Neuronal stem cell (in vitro differentiated cells): ENCODE data around the gene UPK1A.

Source experiments
- DNase-seq: peaks from one replicate; pipeline ENCODE4 v3.0.0-alpha.2; 2013; ENCODE audit warnings: low spot score
- H2AFZ ChIP-seq: one replicate; pipeline ENCODE4 v1.6.1; 2013; ENCODE audit warnings: mild to moderate bottlenecking, low read length, inconsistent platforms
- H2AK5ac ChIP-seq: 2 replicates; pipeline ENCODE4 v1.6.1; 2013; ENCODE audit warnings: low read depth, mild to moderate bottlenecking, inconsistent platforms, low read length, moderate library complexity, mixed read lengths
- H2BK120ac ChIP-seq: 2 replicates; pipeline ENCODE4 v1.6.1; 2013; ENCODE audit warnings: low read depth, mild to moderate bottlenecking, inconsistent platforms, low read length, moderate library complexity, mixed read lengths
- H2BK12ac ChIP-seq: one replicate; pipeline ENCODE4 v1.6.1; 2013; ENCODE audit warnings: low read length, inconsistent platforms
- H2BK15ac ChIP-seq: 2 replicates; pipeline ENCODE4 v1.6.1; 2013; ENCODE audit warnings: mild to moderate bottlenecking, low read length, inconsistent platforms, mixed read lengths
- H2BK5ac ChIP-seq: one replicate; pipeline ENCODE4 v1.6.1; 2013; ENCODE audit warnings: inconsistent platforms, mild to moderate bottlenecking, low read length, moderate library complexity
- H3K14ac ChIP-seq: one replicate; pipeline ENCODE4 v1.6.1; 2013; ENCODE audit warnings: low read length, inconsistent platforms
- H3K18ac ChIP-seq: 2 replicates; pipeline ENCODE4 v1.6.1; 2013; ENCODE audit warnings: low read length, inconsistent platforms
- H3K23ac ChIP-seq: 2 replicates; pipeline ENCODE4 v1.6.1; 2013; ENCODE audit warnings: low read depth, mild to moderate bottlenecking, mixed read lengths, low read length, inconsistent platforms; ENCODE audit not compliant: poor library complexity
- H3K27ac ChIP-seq: replicated peaks from 3 replicates; pipeline ENCODE4 v1.5.1; 2013; ENCODE audit warnings: low read length, inconsistent platforms
- H3K27me3 ChIP-seq, 3 experiments: 2 replicates each; pipeline ENCODE4 v1.6.1; 2013; ENCODE audit warnings: low read length in 3 of 3, mild to moderate bottlenecking in 2 of 3, inconsistent platforms in 1 of 3, low read depth in 1 of 3, mixed read lengths in 1 of 3, moderate library complexity in 1 of 3; ENCODE audit not compliant: control insufficient read depth in 3 of 3, insufficient read depth in 3 of 3
- H3K36me3 ChIP-seq, 2 donors: replicated peaks in 1 of 2; 2 replicates each; pipeline ENCODE4 v1.6.1; 2013; ENCODE audit warnings: low read length in 2 of 2; ENCODE audit not compliant: control insufficient read depth in 2 of 2, insufficient read depth in 2 of 2
- H3K4ac ChIP-seq: 2 replicates; pipeline ENCODE4 v1.6.1; 2013; ENCODE audit warnings: inconsistent platforms, mild to moderate bottlenecking, low read length, moderate library complexity
- H3K4me1 ChIP-seq, 2 donors: 1 replicate in 1 of 2; 2 replicates in 1 of 2; pipeline ENCODE4 v1.6.1; 2013; ENCODE audit warnings: low read length in 2 of 2, low read depth in 1 of 2; ENCODE audit not compliant: control insufficient read depth in 2 of 2, insufficient read depth in 1 of 2
- H3K4me2 ChIP-seq: one replicate; pipeline ENCODE4 v1.6.1; 2013; ENCODE audit warnings: mild to moderate bottlenecking, low read length, inconsistent platforms; ENCODE audit not compliant: insufficient read depth, poor library complexity, severe bottlenecking
- H3K4me3 ChIP-seq, 2 donors: 2 replicates each; pipeline ENCODE4 v1.5.1; 2013; ENCODE audit warnings: low read length in 2 of 2, mild to moderate bottlenecking in 2 of 2, inconsistent platforms in 1 of 2, moderate library complexity in 1 of 2
- H3K79me1 ChIP-seq: one replicate; pipeline ENCODE4 v1.6.1; 2013; ENCODE audit warnings: low read depth, mild to moderate bottlenecking, inconsistent platforms, low read length, moderate library complexity
- H3K9ac ChIP-seq: one replicate; pipeline ENCODE4 v1.6.1; 2013; ENCODE audit warnings: mild to moderate bottlenecking, low read depth, low read length, inconsistent platforms; ENCODE audit not compliant: poor library complexity
- H3K9me3 ChIP-seq, 2 donors: replicated peaks in 1 of 2; 2 replicates each; pipeline versions ENCODE3 to v1.6.1; 2013; ENCODE audit warnings: low read length in 2 of 2, mild to moderate bottlenecking in 2 of 2, inconsistent platforms in 1 of 2, low read depth in 1 of 2, mixed read lengths in 1 of 2, moderate library complexity in 1 of 2; ENCODE audit not compliant: control insufficient read depth in 2 of 2, insufficient read depth in 1 of 2
- H4K8ac ChIP-seq: one replicate; pipeline ENCODE4 v1.6.1; 2013; ENCODE audit warnings: low read depth, mild to moderate bottlenecking, inconsistent platforms, low read length, moderate library complexity
- H4K91ac ChIP-seq: one replicate; pipeline ENCODE4 v1.6.1; 2013; ENCODE audit warnings: low read length, low read depth, mild to moderate bottlenecking, inconsistent platforms; ENCODE audit not compliant: poor library complexity
- WGBS, 2 donors: extraction: QIAGEN DNeasy Blood & Tissue Kit; methylation state at CpG; one replicate each; pipeline ENCODE4 v1.1.7; 2013; ENCODE audit warnings: missing lambda C conversion rate in 2 of 2, mixed read lengths in 1 of 2; ENCODE audit not compliant: insufficient read length in 2 of 2, insufficient replicate concordance in 1 of 2; ENCODE audit errors: extremely low coverage in 2 of 2; 5-methylcytosine and 5-hydroxymethylcytosine counted together

The UPK1A gene

DNA sequence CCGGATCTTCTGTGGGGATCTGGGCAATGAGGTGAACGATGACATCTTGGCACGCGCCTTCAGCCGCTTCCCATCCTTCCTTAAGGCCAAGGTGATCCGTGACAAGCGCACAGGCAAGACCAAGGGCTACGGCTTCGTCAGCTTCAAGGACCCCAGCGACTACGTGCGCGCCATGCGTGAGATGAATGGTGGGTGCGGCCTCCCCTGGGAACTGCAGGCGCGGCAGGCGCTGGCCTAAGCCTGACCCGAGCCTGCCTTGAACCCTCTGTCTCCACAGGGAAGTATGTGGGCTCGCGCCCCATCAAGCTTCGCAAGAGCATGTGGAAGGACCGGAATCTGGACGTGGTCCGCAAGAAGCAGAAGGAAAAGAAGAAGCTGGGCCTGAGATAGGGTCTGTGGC is 29.2 kb upstream of the UPK1A start:
- Histone ChIP-seq H3K4ac (no peak overlapping the region), H3K14ac (no peak overlapping the region), H3K9ac (no peak overlapping the region), H3K4me3 (no peak overlapping the region), H3K27ac (no peak overlapping the region), H2BK120ac (no peak overlapping the region), H2BK12ac (no peak overlapping the region), H2BK15ac (no peak overlapping the region), H3K23ac (peak overlapping the region; percentile 37), H3K18ac (no peak overlapping the region), H3K27me3 (no peaks in the 10 kb centered on the region), H4K91ac (no peak overlapping the region), H3K36me3 (peaks cover 31 to 65% of the 10 kb centered on the region in 2 donors), H2AK5ac (no peak overlapping the region), H3K4me2 (no peak overlapping the region), H3K9me3 (no peaks in the 10 kb centered on the region), H3K79me1 (no peaks in the 10 kb centered on the region), H2AFZ (no peak overlapping the region), H3K4me1 (peaks cover 9 to 15% of the 10 kb centered on the region in 2 donors), H2BK5ac (no peak overlapping the region), H4K8ac (no peak overlapping the region)
- DNase-seq: no peak
- no CpG with 5 or more reads among the region's 25 CpGs for WGBS, 2 donors

- H2AK5ac ChIP-seq: peak overlapping the region; percentile 2
- H2AFZ ChIP-seq: no peak overlapping the region
- H3K9ac ChIP-seq: no peak overlapping the region
- no peak overlapping the region for H3K4me2 ChIP-seq
- H3K4me1 ChIP-seq: peaks cover 17 to 24% of the 10 kb centered on the region in 2 donors
- H4K8ac ChIP-seq: no peak overlapping the region
- H2BK5ac ChIP-seq: no peak overlapping the region
- no peak overlapping the region for H4K91ac ChIP-seq
- WGBS, 2 donors: no CpG with 5 or more reads among the region's 6 CpGs
- H3K14ac ChIP-seq: no peak overlapping the region
- no peak overlapping the region for H2BK120ac ChIP-seq
- no peaks in the 10 kb centered on the region for H3K79me1 ChIP-seq
- H3K23ac ChIP-seq: no peak overlapping the region
- no peak overlapping the region for H2BK15ac ChIP-seq
- no peak overlapping the region for H3K4ac ChIP-seq
- H3K36me3 ChIP-seq: peaks cover 18 to 44% of the 10 kb centered on the region in 2 donors
- H3K9me3 ChIP-seq: no peaks in the 10 kb centered on the region
- peak overlapping the region; percentile 6 for H3K18ac ChIP-seq
- no peaks in the 10 kb centered on the region for H3K27me3 ChIP-seq
- H3K4me3 ChIP-seq: no peak overlapping the region
- peak overlapping the region; percentile 1 for H3K27ac ChIP-seq
- no peak for DNase-seq
- H2BK12ac ChIP-seq: no peak overlapping the region
Measured at GRCh38 chr19:35639321-35639639, 27.0 kb upstream of the UPK1A start.

DNA sequence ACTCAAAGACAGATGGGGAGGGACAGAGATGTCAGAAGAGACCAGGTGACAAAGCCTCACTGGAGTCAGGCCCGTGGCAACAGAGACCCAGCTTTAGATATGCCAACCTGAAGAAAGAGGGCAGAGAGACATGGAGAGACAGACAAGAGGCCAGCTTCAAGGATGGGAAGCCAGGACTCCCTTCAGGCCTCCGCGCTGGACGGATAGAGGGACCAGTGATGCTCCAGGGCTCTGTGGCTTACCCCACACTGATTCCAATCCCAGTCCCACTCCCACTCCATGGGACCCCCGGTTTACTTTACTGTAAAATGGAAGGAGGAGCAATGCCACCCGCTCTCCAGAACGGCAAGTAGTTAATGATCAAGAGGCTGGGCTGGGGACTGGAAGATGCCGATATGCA is 26.5 kb upstream of the UPK1A start:
- no peak overlapping the region for H2BK5ac ChIP-seq
- no peak overlapping the region for H2BK12ac ChIP-seq
- no peak overlapping the region for H3K23ac ChIP-seq
- H2BK120ac ChIP-seq: no peak overlapping the region
- no peak overlapping the region for H3K14ac ChIP-seq
- H3K4me2 ChIP-seq: no peak overlapping the region
- H3K4me3 ChIP-seq: no peak overlapping the region
- no peak for DNase-seq
- peaks cover 0 to 2% (median 0%) of the 10 kb centered on the region in 3 experiments for H3K27me3 ChIP-seq
- no peaks in the 10 kb centered on the region for H3K79me1 ChIP-seq
- no peak overlapping the region for H2BK15ac ChIP-seq
- H2AFZ ChIP-seq: no peak overlapping the region
- WGBS, 2 donors: no CpG with 5 or more reads among the region's 8 CpGs
- H2AK5ac ChIP-seq: peak overlapping the region; percentile 23
- H3K9me3 ChIP-seq: no peaks in the 10 kb centered on the region
- H3K27ac ChIP-seq: peak overlapping the region; percentile 9
- no peak overlapping the region for H3K4ac ChIP-seq
- peaks cover 20 to 26% of the 10 kb centered on the region in 2 donors for H3K4me1 ChIP-seq
- no peak overlapping the region for H4K91ac ChIP-seq
- H3K18ac ChIP-seq: no peak overlapping the region
- H3K9ac ChIP-seq: no peak overlapping the region
- no peak overlapping the region for H4K8ac ChIP-seq
- peaks cover 17 to 38% of the 10 kb centered on the region in 2 donors for H3K36me3 ChIP-seq

DNA sequence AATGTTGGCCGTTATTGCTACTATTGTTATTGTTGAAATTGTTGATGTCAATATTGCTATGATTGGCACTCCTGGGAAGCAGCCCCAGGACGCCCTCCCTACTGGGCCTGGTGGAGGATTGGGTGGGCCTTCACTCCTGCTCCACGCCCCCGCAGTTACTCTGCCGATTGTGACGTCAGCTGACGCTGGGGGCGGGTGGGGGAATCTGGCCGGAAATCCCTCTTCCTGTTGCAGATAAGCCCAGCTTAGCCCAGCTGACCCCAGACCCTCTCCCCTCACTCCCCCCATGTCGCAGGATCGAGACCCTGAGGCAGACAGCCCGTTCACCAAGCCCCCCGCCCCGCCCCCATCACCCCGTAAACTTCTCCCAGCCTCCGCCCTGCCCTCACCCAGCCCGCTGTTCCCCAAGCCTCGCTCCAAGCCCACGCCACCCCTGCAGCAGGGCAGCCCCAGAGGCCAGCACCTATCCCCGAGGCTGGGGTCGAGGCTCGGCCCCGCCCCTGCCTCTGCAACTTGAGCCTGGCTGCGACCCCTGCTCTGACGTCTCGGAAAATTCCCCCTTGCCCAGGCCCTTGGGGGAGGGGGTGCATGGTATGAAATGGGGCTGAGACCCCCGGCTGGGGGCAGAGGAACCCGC is 24.7 kb upstream of the UPK1A start, which contains the start of gene ETV2:
Gene ETV2, plus strand, starts transcription at position 231 of the 637 bp plus-strand sequence. CDS start 716 bp downstream, outside the sequence.
- peak within 1 kb of the TSS; percentile 87 for H3K18ac ChIP-seq
- H2BK15ac ChIP-seq: peak within 1 kb of the TSS; percentile 74
- no peak for DNase-seq
- H2BK12ac ChIP-seq: peak within 1 kb of the TSS; percentile 91
- peak within 1 kb of the TSS; percentile 40 for H3K27ac ChIP-seq
- H4K91ac ChIP-seq: no peak within 1 kb of the TSS
- peaks cover 0 to 6% (median 0%) of the 10 kb centered on the region in 3 experiments for H3K27me3 ChIP-seq
- H3K9ac ChIP-seq: peak within 1 kb of the TSS; percentile 50
- no peaks in the 10 kb centered on the region for H3K9me3 ChIP-seq
- peak within 1 kb of the TSS; percentile 75 for H3K23ac ChIP-seq
- peak within 1 kb of the TSS; percentile 44 for H3K4me2 ChIP-seq
- H3K36me3 ChIP-seq: peaks cover 13 to 20% of the 10 kb centered on the region in 2 donors
- peak within 1 kb of the TSS; percentile 89 for H2BK5ac ChIP-seq
- H3K4ac ChIP-seq: no peak within 1 kb of the TSS
- peak within 1 kb of the TSS; percentile 89 for H2BK120ac ChIP-seq
- peak within 1 kb of the TSS; percentile 100 for H2AK5ac ChIP-seq
- H3K79me1 ChIP-seq: no peaks in the 10 kb centered on the region
- H3K4me1 ChIP-seq: peaks cover 22 to 30% of the 10 kb centered on the region in 2 donors
- peak within 1 kb of the TSS; percentile 27 for H4K8ac ChIP-seq
- H3K4me3 ChIP-seq: peak within 1 kb of the TSS in 1 of 2 donors; percentile 64
- no CpG with 5 or more reads among the region's 28 CpGs for WGBS, 2 donors
- no peak within 1 kb of the TSS for H3K14ac ChIP-seq
- peak within 1 kb of the TSS; percentile 38 for H2AFZ ChIP-seq
